ENCODE measurements around the gene RNF213. TPM values are rescaled to one million over a fixed set of nuclear protein-coding genes. Genes with fewer than 3 reads are reported as not detected.

RNF213 gene
- polyA plus RNA-seq, 4 donors = 35.4 to 71.4 (median 53.0) TPM

GRCh38 chr17:80426671-80427326 lies 166.1 kb downstream of the RNF213 start:
- WGBS, 3 donors = 38 to 42% (median 40%) methylated on average over 22 to 24 of the region's 24 CpGs
- FAIRE-seq (no peak), DNase-seq (peak; percentile 66 to 75)
- Histone ChIP-seq H3K27me3 (ENCODE audit: control insufficient read depth in 3 of 3, insufficient read depth in 3 of 3, low read length in 3 of 3) (no peaks in the 10 kb centered on the region), H3K27ac (ENCODE audit: low read depth in 1 of 3, low read length in 2 of 3) (no peak overlapping the region), H3K36me3 (ENCODE audit: control insufficient read depth in 3 of 3, insufficient read depth in 2 of 3, low read depth in 1 of 3, low read length in 3 of 3) (peaks cover 0 to 49% (median 0%) of the 10 kb centered on the region in 3 donors), H3K4me3 (ENCODE audit: low read depth in 1 of 3, low read length in 3 of 3) (no peak overlapping the region), H3K9me3 (ENCODE audit: control insufficient read depth in 2 of 2, insufficient read depth in 1 of 2, low read depth in 1 of 2, low read length in 1 of 2) (no peaks in the 10 kb centered on the region), H3K4me1 (ENCODE audit: control insufficient read depth in 3 of 3, insufficient read depth in 2 of 3, low read depth in 1 of 3, low read length in 2 of 3) (no peaks in the 10 kb centered on the region)

GRCh38 chr17:80427366-80428282 lies 167.0 kb downstream of the RNF213 start:
- 89 to 91% (median 90%) methylated on average over 25 to 27 of the region's 27 CpGs for WGBS, 3 donors

GRCh38 chr17:80428363-80428762 lies 167.7 kb downstream of the RNF213 start:
- H3K4me1 ChIP-seq (ENCODE audit: control insufficient read depth in 3 of 3, insufficient read depth in 2 of 3, low read depth in 1 of 3, low read length in 2 of 3) = no peaks in the 10 kb centered on the region
- peaks cover 0 to 49% (median 0%) of the 10 kb centered on the region in 3 donors for H3K36me3 ChIP-seq (ENCODE audit: control insufficient read depth in 3 of 3, insufficient read depth in 2 of 3, low read depth in 1 of 3, low read length in 3 of 3)
- WGBS, 3 donors = 89 to 91% (median 90%) methylated on average over 12 of the region's 12 CpGs
- no peak overlapping the region for H3K27ac ChIP-seq (ENCODE audit: low read depth in 1 of 3, low read length in 2 of 3)
- H3K9me3 ChIP-seq (ENCODE audit: control insufficient read depth in 2 of 2, insufficient read depth in 1 of 2, low read depth in 1 of 2, low read length in 1 of 2) = no peaks in the 10 kb centered on the region
- no peak for DNase-seq
- no peak overlapping the region for H3K4me3 ChIP-seq (ENCODE audit: low read depth in 1 of 3, low read length in 3 of 3)
- no peak for FAIRE-seq
- H3K27me3 ChIP-seq (ENCODE audit: control insufficient read depth in 3 of 3, insufficient read depth in 3 of 3, low read length in 3 of 3) = no peaks in the 10 kb centered on the region

More at GRCh38 chr17:80427366-80428282, 167.0 kb downstream of the RNF213 start:
- Histone ChIP-seq H3K4me1 (ENCODE audit: control insufficient read depth in 3 of 3, insufficient read depth in 2 of 3, low read depth in 1 of 3, low read length in 2 of 3) (no peaks in the 10 kb centered on the region), H3K27me3 (ENCODE audit: control insufficient read depth in 3 of 3, insufficient read depth in 3 of 3, low read length in 3 of 3) (no peaks in the 10 kb centered on the region), H3K4me3 (ENCODE audit: low read depth in 1 of 3, low read length in 3 of 3) (no peak overlapping the region), H3K9me3 (ENCODE audit: control insufficient read depth in 2 of 2, insufficient read depth in 1 of 2, low read depth in 1 of 2, low read length in 1 of 2) (no peaks in the 10 kb centered on the region), H3K27ac (ENCODE audit: low read depth in 1 of 3, low read length in 2 of 3) (no peak overlapping the region), H3K36me3 (ENCODE audit: control insufficient read depth in 3 of 3, insufficient read depth in 2 of 3, low read depth in 1 of 3, low read length in 3 of 3) (peaks cover 0 to 49% (median 0%) of the 10 kb centered on the region in 3 donors)
- DNase-seq = no peak
- FAIRE-seq = no peak

- DNase-seq (no peak), FAIRE-seq (no peak)
- 81 to 88% (median 88%) methylated on average over 11 of the region's 11 CpGs for WGBS, 3 donors
- H3K4me1 ChIP-seq (ENCODE audit: control insufficient read depth in 3 of 3, insufficient read depth in 2 of 3, low read depth in 1 of 3, low read length in 2 of 3) = no peaks in the 10 kb centered on the region
- H3K27me3 ChIP-seq (ENCODE audit: control insufficient read depth in 3 of 3, insufficient read depth in 3 of 3, low read length in 3 of 3) = no peaks in the 10 kb centered on the region
- H3K27ac ChIP-seq (ENCODE audit: low read depth in 1 of 3, low read length in 2 of 3) = no peak overlapping the region
- H3K36me3 ChIP-seq (ENCODE audit: control insufficient read depth in 3 of 3, insufficient read depth in 2 of 3, low read depth in 1 of 3, low read length in 3 of 3) = peaks cover 0 to 49% (median 0%) of the 10 kb centered on the region in 3 donors
- no peak overlapping the region for H3K4me3 ChIP-seq (ENCODE audit: low read depth in 1 of 3, low read length in 3 of 3)
- H3K9me3 ChIP-seq (ENCODE audit: control insufficient read depth in 2 of 2, insufficient read depth in 1 of 2, low read depth in 1 of 2, low read length in 1 of 2) = no peaks in the 10 kb centered on the region
Measured at GRCh38 chr17:80428796-80429195, 168.1 kb downstream of the RNF213 start.

- Histone ChIP-seq H3K36me3 (ENCODE audit: control insufficient read depth in 3 of 3, insufficient read depth in 2 of 3, low read depth in 1 of 3, low read length in 3 of 3) (peaks cover 0 to 49% (median 0%) of the 10 kb centered on the region in 3 donors), H3K9me3 (ENCODE audit: control insufficient read depth in 2 of 2, insufficient read depth in 1 of 2, low read depth in 1 of 2, low read length in 1 of 2) (no peaks in the 10 kb centered on the region), H3K27ac (ENCODE audit: low read depth in 1 of 3, low read length in 2 of 3) (no peak overlapping the region), H3K4me1 (ENCODE audit: control insufficient read depth in 3 of 3, insufficient read depth in 2 of 3, low read depth in 1 of 3, low read length in 2 of 3) (no peaks in the 10 kb centered on the region), H3K4me3 (ENCODE audit: low read depth in 1 of 3, low read length in 3 of 3) (no peak overlapping the region), H3K27me3 (ENCODE audit: control insufficient read depth in 3 of 3, insufficient read depth in 3 of 3, low read length in 3 of 3) (no peaks in the 10 kb centered on the region)
- no peak for FAIRE-seq
- no peak for DNase-seq
- 94 to 97% (median 95%) methylated on average over 31 to 33 of the region's 33 CpGs for WGBS, 3 donors
Measured at GRCh38 chr17:80429356-80430275, 169.0 kb downstream of the RNF213 start.

GRCh38 chr17:80430446-80431245 lies 170.0 kb downstream of the RNF213 start:
- Histone ChIP-seq H3K9me3 (ENCODE audit: control insufficient read depth in 2 of 2, insufficient read depth in 1 of 2, low read depth in 1 of 2, low read length in 1 of 2) (no peaks in the 10 kb centered on the region), H3K27ac (ENCODE audit: low read depth in 1 of 3, low read length in 2 of 3) (no peak overlapping the region), H3K36me3 (ENCODE audit: control insufficient read depth in 3 of 3, insufficient read depth in 2 of 3, low read depth in 1 of 3, low read length in 3 of 3) (peaks cover 0 to 46% (median 0%) of the 10 kb centered on the region in 3 donors), H3K27me3 (ENCODE audit: control insufficient read depth in 3 of 3, insufficient read depth in 3 of 3, low read length in 3 of 3) (no peaks in the 10 kb centered on the region), H3K4me1 (ENCODE audit: control insufficient read depth in 3 of 3, insufficient read depth in 2 of 3, low read depth in 1 of 3, low read length in 2 of 3) (no peaks in the 10 kb centered on the region), H3K4me3 (ENCODE audit: low read depth in 1 of 3, low read length in 3 of 3) (no peak overlapping the region)
- 85 to 90% (median 89%) methylated on average over 15 of the region's 15 CpGs for WGBS, 3 donors
- FAIRE-seq (no peak), DNase-seq (no peak)

GRCh38 chr17:80431246-80432195 lies 170.9 kb downstream of the RNF213 start:
- Histone ChIP-seq H3K4me3 (ENCODE audit: low read depth in 1 of 3, low read length in 3 of 3) (no peak overlapping the region), H3K9me3 (ENCODE audit: control insufficient read depth in 2 of 2, insufficient read depth in 1 of 2, low read depth in 1 of 2, low read length in 1 of 2) (no peaks in the 10 kb centered on the region), H3K36me3 (ENCODE audit: control insufficient read depth in 3 of 3, insufficient read depth in 2 of 3, low read depth in 1 of 3, low read length in 3 of 3) (peaks cover 0 to 43% (median 0%) of the 10 kb centered on the region in 3 donors), H3K4me1 (ENCODE audit: control insufficient read depth in 3 of 3, insufficient read depth in 2 of 3, low read depth in 1 of 3, low read length in 2 of 3) (no peaks in the 10 kb centered on the region), H3K27me3 (ENCODE audit: control insufficient read depth in 3 of 3, insufficient read depth in 3 of 3, low read length in 3 of 3) (no peaks in the 10 kb centered on the region), H3K27ac (ENCODE audit: low read depth in 1 of 3, low read length in 2 of 3) (no peak overlapping the region)
- FAIRE-seq (no peak), DNase-seq (no peak)
- WGBS, 3 donors = 87 to 91% (median 89%) methylated on average over 28 to 29 of the region's 29 CpGs
